ENCODE results near the gene HDAC2.

The HDAC2 gene

DNA sequence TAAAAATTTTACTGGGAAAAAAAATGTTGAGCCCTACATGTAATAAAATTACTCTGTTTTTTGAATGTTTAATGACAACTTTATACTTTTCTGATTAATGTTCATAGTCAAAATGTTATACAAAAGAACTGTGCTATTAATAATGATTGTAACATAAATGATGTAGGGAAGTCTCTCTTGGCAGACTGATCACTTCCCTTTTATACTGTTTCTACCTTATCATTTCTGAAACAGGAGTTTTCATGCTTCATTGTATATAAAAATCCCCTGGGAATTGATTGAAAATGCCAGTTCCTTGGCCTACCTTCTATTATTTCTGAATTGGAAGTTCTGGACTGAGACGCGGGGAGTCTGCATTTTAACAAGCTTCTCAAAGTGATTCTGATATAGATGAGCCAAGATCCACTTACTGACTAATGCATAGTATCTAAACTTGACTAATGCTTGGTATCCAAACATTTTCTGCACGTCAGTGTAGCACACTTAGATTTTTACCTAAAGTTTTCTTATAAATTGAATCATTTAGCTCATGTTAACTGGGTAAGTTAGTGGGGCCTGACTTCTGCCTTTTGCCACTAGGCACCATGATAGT is 7.2 kb upstream of the HDAC2 start:
- H3K9ac ChIP-seq (ENCODE audit: low read depth, low read length, poor library complexity, severe bottlenecking): no peak overlapping the region
- H3K79me2 ChIP-seq (ENCODE audit: insufficient read depth, low read length): no peaks in the 10 kb centered on the region
- no peak for TF ChIP-seq EZH2phosphoT487 (IDR thresholded peaks at IDR 0.05; ENCODE audit: borderline replicate concordance)
- TF ChIP-seq, protein P1, sequence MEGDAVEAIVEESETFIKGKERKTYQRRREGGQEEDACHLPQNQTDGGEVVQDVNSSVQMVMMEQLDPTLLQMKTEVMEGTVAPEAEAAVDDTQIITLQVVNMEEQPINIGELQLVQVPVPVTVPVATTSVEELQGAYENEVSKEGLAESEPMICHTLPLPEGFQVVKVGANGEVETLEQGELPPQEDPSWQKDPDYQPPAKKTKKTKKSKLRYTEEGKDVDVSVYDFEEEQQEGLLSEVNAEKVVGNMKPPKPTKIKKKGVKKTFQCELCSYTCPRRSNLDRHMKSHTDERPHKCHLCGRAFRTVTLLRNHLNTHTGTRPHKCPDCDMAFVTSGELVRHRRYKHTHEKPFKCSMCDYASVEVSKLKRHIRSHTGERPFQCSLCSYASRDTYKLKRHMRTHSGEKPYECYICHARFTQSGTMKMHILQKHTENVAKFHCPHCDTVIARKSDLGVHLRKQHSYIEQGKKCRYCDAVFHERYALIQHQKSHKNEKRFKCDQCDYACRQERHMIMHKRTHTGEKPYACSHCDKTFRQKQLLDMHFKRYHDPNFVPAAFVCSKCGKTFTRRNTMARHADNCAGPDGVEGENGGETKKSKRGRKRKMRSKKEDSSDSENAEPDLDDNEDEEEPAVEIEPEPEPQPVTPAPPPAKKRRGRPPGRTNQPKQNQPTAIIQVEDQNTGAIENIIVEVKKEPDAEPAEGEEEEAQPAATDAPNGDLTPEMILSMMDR (conservative IDR thresholded peaks at IDR 0.05; ENCODE audit: low read length): no peak
- H3K4me2 ChIP-seq (ENCODE audit: low read depth, low read length, poor library complexity, severe bottlenecking): no peak overlapping the region
- no peak overlapping the region for H2AFZ ChIP-seq (ENCODE audit: low read length)
- H3K9me3 ChIP-seq (ENCODE audit: insufficient read depth, low read depth, low read length): no peaks in the 10 kb centered on the region
- no peak overlapping the region for H3K4me3 ChIP-seq (ENCODE audit: low read length, poor library complexity, severe bottlenecking)
- no peaks in the 10 kb centered on the region for H3K4me1 ChIP-seq (ENCODE audit: insufficient read depth, low read length, poor library complexity, severe bottlenecking)
- no peaks in the 10 kb centered on the region for H3K9me2 ChIP-seq (replicated peaks; ENCODE audit: low read depth, low read length)
- H3K36me3 ChIP-seq (ENCODE audit: insufficient read depth, low read length): no peaks in the 10 kb centered on the region
- H3K27me3 ChIP-seq (ENCODE audit: insufficient read depth, low read length, poor library complexity, severe bottlenecking): no peaks in the 10 kb centered on the region
- H3F3A ChIP-seq (ENCODE audit: low read depth): no peaks in the 10 kb centered on the region
- H4K20me1 ChIP-seq (ENCODE audit: insufficient read depth, low read length, poor library complexity, severe bottlenecking): no peaks in the 10 kb centered on the region

DNA sequence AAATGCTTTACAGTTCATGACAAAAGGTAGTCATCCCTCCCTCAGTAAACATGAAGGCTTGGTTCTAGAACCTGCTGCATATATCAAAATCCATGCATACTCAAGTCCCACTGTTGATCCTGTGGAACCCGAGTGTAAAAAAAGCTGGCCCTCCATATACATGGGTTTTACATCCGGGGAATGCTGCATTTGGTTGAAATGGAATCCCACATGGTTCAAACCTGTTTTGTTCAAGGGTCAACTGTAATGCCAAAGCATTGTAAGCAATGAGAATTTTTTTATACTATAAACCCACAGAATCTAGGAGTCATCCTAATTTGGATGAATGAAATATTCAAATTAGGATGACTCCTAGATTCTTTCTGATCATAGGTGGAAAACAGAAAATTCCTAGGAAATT is 5.9 kb upstream of the HDAC2 start:
- Histone ChIP-seq H4K20me1 (ENCODE audit: insufficient read depth, low read length, poor library complexity, severe bottlenecking) (no peaks in the 10 kb centered on the region), H3K36me3 (ENCODE audit: insufficient read depth, low read length) (no peaks in the 10 kb centered on the region), H3K4me2 (ENCODE audit: low read depth, low read length, poor library complexity, severe bottlenecking) (no peak overlapping the region), H3K9ac (ENCODE audit: low read depth, low read length, poor library complexity, severe bottlenecking) (no peak overlapping the region), H3K27me3 (ENCODE audit: insufficient read depth, low read length, poor library complexity, severe bottlenecking) (no peaks in the 10 kb centered on the region), H3K4me3 (ENCODE audit: low read length, poor library complexity, severe bottlenecking) (no peak overlapping the region), H2AFZ (ENCODE audit: low read length) (no peak overlapping the region), H3K4me1 (ENCODE audit: insufficient read depth, low read length, poor library complexity, severe bottlenecking) (peaks cover 8% of the 10 kb centered on the region), H3F3A (ENCODE audit: low read depth) (no peaks in the 10 kb centered on the region), H3K9me2 (replicated peaks; ENCODE audit: low read depth, low read length) (no peaks in the 10 kb centered on the region), H3K79me2 (ENCODE audit: insufficient read depth, low read length) (peaks cover 4% of the 10 kb centered on the region; the same call in 1 of the 2 replicates), H3K9me3 (ENCODE audit: insufficient read depth, low read depth, low read length) (no peaks in the 10 kb centered on the region)
- TF ChIP-seq, protein P1 (conservative IDR thresholded peaks at IDR 0.05; ENCODE audit: low read length): no peak
- TF ChIP-seq EZH2phosphoT487 (IDR thresholded peaks at IDR 0.05; ENCODE audit: borderline replicate concordance): no peak

DNA sequence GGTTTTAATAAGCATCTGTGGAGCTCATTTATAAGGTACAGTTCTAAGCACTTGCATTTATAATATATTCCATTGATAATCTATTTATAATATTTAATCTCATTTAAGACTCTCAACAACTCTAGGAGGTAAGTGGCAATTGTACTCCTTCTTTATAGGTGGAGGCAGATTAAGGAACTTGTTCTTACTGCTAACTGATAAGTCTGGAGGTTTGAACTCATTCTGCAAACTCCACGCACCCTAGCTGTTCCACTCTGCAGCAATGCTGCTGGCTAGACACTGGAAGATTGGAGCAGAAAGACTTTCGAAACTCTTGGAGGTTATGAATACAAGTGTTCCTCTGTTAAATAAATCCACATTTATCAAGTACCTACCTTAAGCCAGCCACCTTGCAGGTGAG is 793 bp upstream of the HDAC2 start:
- Histone ChIP-seq H3K9ac (ENCODE audit: low read depth, low read length, poor library complexity, severe bottlenecking) (peak overlapping the region; percentile 90), H3K79me2 (ENCODE audit: insufficient read depth, low read length) (peaks cover 49% of the 10 kb centered on the region), H3K36me3 (ENCODE audit: insufficient read depth, low read length) (no peaks in the 10 kb centered on the region), H3K27me3 (ENCODE audit: insufficient read depth, low read length, poor library complexity, severe bottlenecking) (peaks cover 3% of the 10 kb centered on the region), H4K20me1 (ENCODE audit: insufficient read depth, low read length, poor library complexity, severe bottlenecking) (peaks cover 37% of the 10 kb centered on the region), H2AFZ (ENCODE audit: low read length) (peak overlapping the region; percentile 82), H3F3A (ENCODE audit: low read depth) (no peaks in the 10 kb centered on the region), H3K9me2 (replicated peaks; ENCODE audit: low read depth, low read length) (no peaks in the 10 kb centered on the region), H3K4me2 (ENCODE audit: low read depth, low read length, poor library complexity, severe bottlenecking) (peak overlapping the region; percentile 86), H3K9me3 (ENCODE audit: insufficient read depth, low read depth, low read length) (no peaks in the 10 kb centered on the region), H3K4me1 (ENCODE audit: insufficient read depth, low read length, poor library complexity, severe bottlenecking) (peaks cover 29% of the 10 kb centered on the region), H3K4me3 (ENCODE audit: low read length, poor library complexity, severe bottlenecking) (peak overlapping the region; percentile 98)
- TF ChIP-seq, protein P1 (conservative IDR thresholded peaks at IDR 0.05; ENCODE audit: low read length): no peak

All from Loucy (cell line).